ENCODE data around the gene KDM2B.

Gene KDM2B

GRCh38 chr12:121455766-121456420 is 124.9 kb downstream of the KDM2B start:
- no peak for FAIRE-seq

GRCh38 chr12:121454921-121455320 is 125.9 kb downstream of the KDM2B start:
- FAIRE-seq: no peak

- FAIRE-seq: no peak
These were observed 127.2 kb downstream of the KDM2B start for GRCh38 chr12:121453629-121454028.

- FAIRE-seq: no peak
These were observed 127.8 kb downstream of the KDM2B start for GRCh38 chr12:121452985-121453360.

GRCh38 chr12:121452340-121452984 is 128.4 kb downstream of the KDM2B start:
- FAIRE-seq: no peak

DNA sequence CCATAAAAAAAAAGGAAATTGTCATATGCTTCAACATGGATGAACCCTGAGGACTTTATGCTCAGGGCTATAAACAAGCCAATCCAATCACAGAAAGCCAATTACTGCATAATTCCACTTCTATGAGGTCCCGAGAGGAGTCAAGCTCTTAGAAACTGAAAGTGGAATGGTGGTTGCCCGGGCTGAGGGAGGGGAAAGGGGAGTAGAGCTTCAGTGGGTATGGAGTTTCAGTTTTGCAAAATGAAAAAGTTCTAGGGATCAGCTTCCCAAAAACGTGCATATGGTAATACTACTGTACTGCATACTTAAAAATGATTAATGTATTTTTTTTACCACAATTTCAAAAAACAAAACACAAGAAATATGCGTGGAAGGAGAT is 128.9 kb downstream of the KDM2B start:
- FAIRE-seq: no peak

DNA sequence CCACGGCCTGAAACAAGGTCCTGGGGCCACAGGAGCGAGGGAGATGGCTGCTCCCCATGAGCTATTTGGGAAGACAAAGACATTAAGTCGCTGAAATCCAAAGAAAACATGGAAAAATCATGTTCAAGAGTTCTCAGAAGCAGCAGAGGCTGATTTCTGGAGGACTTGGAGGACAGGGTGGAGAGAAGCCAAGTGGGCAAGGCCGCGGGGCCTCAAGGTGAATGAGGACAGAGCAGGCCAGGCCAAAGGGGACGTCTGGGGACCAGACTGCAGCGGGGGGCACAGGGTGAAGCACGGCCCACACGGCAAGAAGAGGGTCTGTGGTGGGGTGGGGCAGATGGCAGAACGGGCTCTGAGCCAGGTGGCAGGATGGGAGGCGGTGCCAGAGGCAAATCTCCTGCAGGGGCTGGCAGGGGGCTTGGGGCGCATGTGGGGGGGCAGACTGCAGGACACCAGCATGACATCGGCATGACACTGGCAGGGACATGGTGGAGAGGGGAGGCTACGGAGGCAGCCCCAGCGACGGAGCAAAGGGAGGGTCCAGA is 132.0 kb downstream of the KDM2B start:
- FAIRE-seq: no peak

DNA sequence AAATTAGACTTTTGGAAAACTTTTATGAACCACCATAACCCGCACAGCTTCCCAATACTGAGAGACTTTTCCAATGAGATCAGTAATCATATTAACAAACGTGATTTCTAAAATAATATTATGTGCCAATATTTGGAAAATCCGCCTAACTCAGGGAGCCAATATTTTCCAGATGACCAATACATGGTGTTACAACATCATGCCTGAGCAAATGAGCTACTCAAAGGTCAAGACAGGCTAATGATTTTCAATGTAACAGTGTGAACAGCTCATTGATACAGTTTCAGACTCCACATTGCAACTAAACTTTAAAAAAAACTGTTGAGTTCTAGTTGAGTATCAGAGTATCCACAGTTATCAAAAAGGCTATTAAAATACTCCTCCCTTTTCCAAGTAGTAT is 134.1 kb downstream of the KDM2B start:
- FAIRE-seq: no peak

GRCh38 chr12:121444842-121445202 is 136.0 kb downstream of the KDM2B start:
- no peak for FAIRE-seq

- FAIRE-seq: no peak
These were observed 136.6 kb downstream of the KDM2B start for GRCh38 chr12:121443911-121444841.

DNA sequence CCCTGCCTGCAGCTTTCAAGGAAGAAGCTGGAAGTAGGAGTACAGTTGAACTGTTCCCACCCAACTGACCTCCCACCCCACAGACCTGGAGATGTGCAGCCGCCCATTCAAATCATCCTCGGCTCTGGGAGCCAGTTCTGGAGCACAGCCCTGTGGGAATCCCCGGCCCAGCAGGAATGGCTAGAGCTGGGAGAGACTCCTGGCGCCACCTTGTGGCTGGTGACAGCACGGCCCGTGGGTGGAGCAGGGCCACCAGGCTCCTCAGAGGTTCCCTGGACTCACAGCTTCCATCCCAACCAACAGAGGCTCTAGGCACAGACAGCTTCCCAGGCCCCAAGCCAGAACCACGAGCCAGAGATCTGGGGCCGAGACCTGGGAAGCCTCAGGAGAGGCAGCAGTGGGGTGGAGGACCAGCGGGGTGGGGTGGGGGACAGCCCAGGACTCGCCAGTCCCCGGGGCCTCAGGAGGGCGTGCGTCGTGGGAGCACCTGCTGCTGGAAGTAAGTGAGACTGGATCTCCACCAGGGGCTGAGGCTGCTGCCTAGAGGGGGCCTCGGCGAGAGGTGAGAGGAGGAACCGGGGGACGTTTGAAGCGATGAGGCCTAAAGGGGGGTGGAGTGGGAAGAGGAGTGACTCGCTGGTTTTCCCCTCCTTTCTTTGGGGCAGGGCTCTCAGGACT is 137.5 kb downstream of the KDM2B start:
- FAIRE-seq: peak; percentile 78

DNA sequence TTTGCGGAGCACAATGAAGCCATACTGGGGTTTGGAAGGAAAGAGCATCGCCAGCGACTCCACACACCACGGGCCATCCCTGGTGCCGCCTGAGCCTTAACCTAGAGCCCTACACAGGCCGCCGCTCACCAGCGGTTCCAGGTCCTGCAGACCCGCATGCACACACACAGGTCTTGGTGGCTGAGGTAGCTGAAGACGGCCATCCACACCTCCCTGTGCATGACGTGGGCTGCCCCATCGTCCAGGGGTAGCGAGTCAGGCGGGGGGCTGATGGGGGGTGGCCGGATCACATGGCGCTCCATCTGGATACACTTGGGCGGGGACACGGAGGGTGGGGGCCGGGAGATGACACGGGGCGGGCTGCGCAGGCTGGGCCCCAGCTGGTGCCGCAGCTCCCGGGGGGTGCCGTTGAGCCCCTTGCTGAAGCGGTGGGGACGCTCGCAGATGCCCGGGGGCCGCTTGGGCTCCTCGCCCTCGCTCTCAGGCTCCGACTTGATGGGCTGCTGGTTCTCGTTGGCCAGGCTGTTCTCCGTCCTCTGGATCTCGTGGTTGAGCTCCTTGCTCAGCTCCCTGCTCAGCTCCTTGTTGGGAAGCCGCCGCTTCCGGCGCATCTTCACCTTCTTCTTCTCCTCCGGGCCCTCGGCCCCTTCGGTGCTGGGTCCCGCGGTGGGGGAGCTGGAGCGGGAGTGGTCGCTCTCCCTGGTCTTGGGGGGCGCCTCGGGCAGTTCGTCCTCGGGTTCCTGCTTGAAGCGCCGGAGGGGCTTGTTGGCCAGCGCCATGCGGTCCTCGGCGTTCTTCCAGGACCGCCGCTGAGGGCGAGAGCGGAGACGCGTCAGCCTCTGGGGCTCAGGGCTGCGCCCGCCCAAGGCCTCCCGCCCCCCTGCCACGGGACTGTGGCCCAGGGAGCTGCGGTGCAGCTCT is 138.5 kb downstream of the KDM2B start:
- FAIRE-seq: no peak

DNA sequence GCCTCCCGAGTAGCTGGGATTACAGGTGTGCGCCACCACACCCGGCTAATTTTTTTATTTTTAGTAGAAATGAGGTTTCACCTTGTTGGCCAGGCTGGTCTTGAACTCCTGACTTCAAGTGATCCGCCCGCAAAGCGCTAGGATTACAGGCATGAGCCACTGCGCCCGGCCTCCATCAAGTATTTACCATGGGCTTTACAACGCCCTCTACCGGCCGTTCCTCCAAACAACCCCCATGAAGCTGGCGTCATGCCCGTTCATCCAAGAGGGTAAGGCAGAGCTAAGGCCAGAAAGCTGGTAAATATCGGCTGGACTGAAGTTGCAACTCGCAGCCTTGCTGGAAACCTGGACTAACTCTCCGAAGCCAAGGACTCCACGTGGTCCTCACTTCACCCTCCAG is 139.3 kb downstream of the KDM2B start:
- FAIRE-seq: no peak

GRCh38 chr12:121440768-121441167 is 140.1 kb downstream of the KDM2B start:
- no peak for FAIRE-seq

GRCh38 chr12:121439715-121440114 is 141.1 kb downstream of the KDM2B start:
- FAIRE-seq: no peak

DNA sequence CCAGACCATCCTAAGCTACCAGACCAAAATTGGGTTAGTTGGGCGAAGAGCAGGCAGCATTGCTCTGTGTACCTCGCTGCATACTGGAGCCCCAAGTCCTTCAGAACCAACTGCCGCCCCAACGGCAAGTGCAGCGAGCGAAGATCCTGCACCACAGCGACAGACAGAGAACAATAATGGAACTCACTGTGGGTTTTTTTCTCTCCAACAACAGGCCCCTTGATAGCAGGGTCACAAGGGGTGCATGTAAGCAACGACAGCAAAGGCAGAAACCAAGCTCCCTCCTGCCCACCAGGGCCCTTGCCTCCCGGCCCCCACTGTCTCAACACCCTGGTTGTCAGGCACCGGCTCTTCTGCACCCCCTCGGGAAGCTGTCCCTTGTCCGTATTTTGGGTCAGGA is 141.9 kb downstream of the KDM2B start:
- no peak for FAIRE-seq

DNA sequence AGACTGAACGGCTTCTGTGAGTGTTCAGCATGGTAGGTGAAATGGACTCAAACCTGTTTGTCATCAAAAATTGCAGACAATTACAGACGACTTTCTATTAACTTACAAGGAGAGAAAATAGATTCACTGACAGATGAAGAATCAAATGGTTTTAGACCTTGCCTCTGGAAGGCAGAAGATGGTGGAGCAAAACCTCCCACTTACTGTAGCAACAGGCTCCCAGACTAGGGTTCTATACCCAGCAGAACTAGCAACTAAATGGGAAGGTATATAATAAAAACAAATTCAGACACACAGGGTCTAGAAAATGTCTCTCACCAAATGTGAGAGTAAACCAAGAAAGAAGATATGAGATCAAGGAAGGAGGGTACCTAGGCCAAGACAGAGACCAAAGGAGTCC is 144.1 kb downstream of the KDM2B start:
- FAIRE-seq: no peak

DNA sequence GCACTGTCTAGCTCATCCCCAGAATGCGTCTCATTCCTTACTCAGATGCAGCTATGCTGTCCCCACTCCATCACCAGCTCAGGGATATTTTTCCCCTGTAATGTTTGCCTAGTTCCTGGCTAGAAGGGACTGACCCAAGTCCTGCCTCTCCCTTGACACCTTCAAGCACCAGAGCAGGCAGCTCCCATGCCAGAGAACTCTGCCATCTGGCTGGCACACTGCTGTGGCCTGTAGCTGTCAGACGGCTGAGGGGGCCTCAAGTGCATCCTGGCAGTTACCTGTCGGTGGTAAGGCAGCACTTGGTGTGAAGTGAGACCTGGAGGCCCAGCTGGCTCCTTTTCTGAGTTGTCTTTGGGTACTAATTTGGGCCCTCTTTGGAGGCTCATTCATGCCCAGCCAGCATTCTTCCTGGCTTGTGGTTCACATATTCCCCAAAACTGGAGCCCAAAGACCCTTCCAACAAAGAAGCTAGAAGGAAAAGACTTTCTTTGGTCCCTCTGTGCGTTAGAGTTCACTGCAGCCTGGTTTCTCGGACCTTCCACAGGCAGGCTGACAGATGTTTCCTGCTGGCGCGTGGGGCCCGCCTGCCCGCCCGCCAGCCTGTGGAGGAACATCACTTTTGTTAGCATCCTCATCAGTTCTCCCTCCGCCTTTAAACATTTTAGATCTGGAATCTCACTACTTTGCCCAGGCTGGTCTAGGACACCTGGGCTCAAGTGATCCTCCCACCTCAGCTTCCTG is 147.9 kb downstream of the KDM2B start:
- no peak for FAIRE-seq

DNA sequence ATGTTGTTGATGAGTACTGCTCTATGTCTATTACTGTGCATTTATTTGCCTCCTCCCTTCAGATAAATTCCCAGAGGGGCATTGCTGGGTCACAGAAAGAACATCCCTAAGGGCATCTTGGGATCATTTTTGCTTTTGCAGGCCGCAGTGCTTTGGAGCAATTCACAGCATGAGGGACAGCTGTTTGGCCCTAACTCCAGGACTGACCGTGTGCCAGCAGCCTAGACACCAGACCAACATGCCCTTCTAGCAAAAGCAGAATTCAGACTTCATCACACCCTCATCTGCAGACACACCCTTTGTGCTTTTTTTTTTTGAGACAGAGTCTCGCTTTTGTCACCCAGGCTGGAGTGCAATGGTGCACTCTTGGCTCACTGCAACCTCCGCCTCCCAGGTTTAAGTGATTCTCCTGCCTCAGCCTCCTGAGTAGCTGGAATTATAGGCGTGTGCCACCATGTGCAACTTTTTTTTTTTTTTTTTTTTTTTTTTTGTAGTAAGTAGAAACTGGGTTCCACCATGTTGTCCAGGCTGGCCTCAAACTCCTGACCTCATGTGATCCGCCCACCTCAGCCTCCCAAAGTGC is 149.9 kb downstream of the KDM2B start:
- FAIRE-seq: no peak

DNA sequence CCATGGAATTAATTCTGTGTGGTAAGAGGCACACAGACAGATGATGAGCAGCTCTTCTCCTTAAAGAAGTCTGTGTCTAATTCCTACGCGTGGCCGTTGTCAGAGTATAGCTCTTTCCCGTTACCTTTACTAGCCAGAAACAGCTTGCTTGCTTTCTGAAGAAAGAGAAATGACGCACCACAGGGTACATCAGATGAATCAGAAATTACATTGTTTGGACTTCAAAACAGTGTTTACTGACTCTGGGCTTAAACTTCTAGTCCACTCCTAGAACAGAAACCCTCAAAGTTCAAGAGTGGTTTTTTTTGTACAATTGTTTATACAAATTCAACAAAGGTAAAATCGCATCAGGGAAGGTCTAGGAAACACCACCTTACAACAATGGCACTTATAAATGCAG is 151.9 kb downstream of the KDM2B start:
- no peak for FAIRE-seq

DNA sequence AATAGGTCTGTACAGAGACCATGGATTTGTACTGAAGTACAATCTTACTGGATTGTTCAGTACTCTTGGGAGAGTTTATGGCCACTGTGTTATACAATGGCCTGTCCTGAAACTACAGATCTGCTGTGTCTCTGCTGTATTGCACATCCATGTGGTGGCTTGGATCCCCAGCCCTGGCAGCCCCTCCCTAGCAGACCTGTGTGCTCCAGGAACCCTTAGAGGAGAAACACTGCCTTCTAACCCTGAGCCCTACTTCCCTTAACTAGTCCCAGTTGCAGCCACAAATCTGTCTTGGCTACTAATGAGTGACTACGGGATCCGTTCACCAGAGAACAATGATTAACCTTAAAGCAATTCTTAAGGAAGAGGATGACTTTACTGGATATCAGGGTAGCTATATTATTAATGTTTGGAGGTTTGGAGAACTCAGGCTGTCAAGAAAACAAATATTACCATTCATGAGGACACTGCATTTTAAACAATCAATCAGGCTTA is 153.2 kb downstream of the KDM2B start:
- no peak for FAIRE-seq

Measured in G401.6 (cell line).